IPS DF 4.7 (cell line): ENCODE measurements around the gene PTPRG.

Experiments used
- DNase-seq: peaks from one replicate; pipeline ENCODE4 v3.0.0-alpha.2; 2013; ENCODE audit warnings: low spot score; ENCODE audit errors: extremely low read depth

Gene PTPRG

DNA sequence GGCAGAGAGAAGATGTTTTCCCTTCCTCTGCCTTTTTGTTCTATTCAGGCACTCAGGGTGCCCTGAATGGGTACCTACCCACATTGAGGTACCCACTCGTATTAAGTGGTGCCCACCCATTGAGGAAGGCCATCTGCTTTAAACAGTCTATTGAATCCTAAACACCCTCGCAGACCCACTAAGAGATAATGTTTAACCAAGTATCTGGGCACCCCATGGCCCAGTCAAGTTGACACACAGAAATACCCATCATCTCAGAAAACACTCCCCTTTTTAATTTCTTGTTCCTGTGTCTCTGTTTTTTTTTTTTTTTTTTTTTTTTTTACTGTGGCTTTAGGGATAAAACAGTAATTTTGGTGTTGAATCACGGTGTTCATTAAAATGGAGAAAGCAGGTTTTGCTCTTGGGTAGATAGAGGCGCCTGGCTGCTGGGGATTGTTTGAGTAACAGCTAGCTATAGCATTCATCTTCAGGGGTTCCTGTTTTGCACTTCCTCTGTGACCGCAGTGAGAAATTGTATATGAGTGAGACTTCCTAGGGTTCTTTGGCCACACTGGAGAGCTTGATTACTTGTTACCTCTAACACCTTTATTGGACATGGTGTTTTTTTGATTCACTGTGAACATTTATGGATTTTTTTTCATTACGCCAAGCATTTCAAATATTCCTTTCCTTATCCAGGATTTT is 259.1 kb downstream of the PTPRG start:
- DNase-seq = no peak

DNA sequence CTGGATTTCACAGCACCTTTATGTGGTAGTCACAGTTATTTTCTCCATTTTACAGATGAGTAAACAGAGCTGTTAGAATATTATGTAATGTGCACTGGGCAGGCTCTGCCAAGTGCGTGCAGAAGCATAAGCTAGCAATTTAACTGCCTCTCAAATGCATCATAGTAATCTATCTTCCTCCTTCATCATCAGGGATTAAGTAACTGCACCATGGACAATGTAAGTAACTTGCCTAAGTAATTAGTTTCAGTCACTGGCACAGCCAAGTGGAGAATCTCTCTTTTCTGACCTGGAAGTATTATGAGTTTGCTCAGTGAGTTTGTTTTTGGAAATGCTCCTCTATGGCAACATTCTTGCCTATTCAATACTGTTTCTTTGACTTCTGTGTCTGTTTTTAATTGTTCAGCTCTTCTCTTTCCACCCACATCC is 260.5 kb downstream of the PTPRG start:
- DNase-seq = no peak

DNA sequence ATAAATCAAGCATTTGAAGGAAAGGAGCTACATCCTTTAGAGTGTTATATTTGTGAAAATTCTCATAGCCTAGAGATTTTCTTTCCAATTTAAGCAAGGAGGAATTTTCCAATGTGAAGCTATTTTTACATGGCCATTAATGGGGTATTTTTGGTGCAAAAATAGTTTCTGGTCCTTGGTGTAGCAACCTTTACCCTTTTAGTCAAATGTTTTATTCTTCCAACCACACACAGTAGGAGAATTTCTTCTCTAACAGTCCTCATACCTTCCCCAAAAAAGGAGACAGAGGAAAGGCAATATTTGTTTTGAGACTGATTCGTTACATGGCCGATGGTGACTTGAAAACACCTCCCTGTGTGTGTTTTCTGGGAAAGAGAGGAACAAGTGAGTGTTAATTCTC is 261.2 kb downstream of the PTPRG start:
- DNase-seq = no peak

DNA sequence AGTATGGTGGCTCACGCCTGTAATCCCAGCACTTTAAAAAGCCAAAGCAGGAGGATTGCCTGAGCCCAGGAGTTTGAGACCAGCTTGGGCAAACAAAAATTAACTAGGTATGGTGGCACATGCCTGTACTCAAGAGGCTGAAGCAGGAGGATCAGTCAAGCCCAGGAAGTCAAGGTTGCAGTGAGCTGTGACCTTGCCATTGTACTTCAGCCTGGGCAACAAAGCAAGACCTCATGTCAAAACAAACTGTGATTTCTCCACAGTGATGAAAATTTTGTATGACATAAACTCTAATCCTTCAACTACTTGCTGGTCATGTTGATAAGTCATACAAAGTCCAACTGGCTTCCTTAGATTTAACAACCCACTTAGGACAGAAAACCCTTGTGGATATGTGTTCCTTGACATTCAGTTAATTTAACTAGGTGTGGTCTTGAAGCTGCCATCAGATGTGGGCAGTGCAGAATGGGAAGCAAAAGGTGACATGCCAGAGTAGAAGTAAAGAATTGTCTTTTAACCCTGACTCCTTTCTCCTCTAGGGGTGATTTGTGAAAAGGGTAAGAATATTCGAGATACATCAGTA is 263.3 kb downstream of the PTPRG start:
- no peak for DNase-seq

GRCh38 chr3:61826161-61826560 is 264.8 kb downstream of the PTPRG start:
- DNase-seq = no peak

- DNase-seq = no peak
Observed at GRCh38 chr3:61828184-61828874, 267.0 kb downstream of the PTPRG start.

GRCh38 chr3:61828880-61829721 is 267.7 kb downstream of the PTPRG start:
- no peak for DNase-seq

DNA sequence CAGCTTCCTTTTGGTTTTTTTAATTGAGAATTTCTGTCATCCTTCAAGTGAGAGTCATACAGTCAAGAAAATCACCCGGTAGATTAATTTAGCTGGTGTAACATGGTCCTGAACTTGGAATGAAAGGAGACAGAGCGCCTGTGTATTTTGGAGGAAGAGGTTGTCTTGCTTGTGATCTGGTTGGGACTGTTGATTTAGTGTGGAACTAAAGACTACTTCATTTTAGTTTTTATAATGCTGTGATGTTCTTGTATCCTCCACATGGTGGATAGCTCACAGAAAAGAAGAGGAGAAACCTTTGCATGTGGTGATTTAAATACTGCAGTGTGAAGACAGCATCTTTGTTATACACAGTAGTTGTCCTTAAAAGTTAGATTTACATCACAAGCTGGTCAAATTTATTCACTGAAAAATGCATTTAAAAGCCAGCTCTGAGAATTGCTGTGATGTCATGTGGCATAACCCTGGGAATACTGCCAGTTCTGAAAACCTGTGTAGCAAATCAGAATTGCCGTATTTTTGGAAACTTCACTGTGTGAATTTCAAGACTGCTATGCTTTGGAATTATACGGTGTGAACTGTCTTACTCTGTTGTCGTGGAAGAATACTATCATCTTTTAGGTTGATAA is 268.5 kb downstream of the PTPRG start:
- DNase-seq = no peak

GRCh38 chr3:61831973-61832372 is 270.6 kb downstream of the PTPRG start:
- DNase-seq = no peak

GRCh38 chr3:61832375-61833229 is 271.2 kb downstream of the PTPRG start:
- DNase-seq = no peak

DNA sequence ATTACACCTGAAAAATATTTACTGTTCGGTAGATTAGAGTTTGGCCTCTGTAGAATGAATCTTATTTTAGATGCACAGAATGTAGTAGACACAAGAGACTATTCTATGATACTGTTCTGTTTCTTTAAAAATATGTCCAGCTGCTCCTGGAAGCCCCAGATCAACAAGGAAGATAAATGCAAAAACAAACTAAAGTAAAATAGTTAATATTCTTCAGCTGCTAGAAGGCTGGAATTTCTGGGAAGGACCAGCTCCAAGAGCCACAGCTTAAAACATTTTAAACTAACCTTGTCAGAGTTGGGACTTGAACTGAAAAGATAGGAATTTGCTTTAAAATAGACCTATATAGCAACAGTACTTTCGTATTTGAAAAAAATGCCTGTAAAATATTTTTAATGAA is 277.9 kb downstream of the PTPRG start:
- no peak for DNase-seq

DNA sequence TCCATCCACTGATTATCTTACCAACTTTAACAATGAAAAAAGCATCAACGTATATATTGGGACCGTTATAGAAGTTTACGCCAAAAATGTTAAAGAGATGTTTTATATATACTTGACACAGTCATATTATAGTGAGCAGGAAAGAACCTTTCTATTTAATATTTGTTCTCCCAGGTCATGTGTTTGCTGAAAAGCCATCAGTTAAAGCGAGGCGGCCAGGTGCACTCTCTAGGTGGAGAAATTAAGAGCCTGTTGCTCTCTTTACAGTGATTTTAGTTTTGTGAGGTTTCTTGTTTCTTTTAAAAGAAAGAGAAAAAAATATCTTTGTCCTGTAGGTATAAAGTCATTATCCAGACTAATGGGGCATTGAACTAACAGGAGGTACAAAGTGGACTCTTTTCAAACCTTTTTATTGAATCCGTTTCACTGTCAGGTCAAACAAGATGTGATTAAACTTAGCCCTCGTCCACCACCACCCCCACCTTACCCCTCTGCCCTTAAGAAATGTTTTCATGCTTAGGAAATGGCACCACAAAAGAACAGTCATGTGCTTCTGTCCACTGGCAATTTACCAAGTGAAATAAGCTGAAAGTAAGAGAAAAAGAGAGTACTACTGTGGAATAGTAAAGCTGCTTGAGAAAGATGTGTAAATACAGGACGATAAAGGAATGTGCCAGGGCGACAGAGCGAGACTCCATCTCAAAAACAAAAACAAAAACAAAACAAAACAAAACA is 279.9 kb downstream of the PTPRG start:
- DNase-seq = no peak

GRCh38 chr3:61841988-61842387 is 280.6 kb downstream of the PTPRG start:
- DNase-seq = no peak

- no peak for DNase-seq
Observed at GRCh38 chr3:61844346-61844745, 283.0 kb downstream of the PTPRG start.

DNA sequence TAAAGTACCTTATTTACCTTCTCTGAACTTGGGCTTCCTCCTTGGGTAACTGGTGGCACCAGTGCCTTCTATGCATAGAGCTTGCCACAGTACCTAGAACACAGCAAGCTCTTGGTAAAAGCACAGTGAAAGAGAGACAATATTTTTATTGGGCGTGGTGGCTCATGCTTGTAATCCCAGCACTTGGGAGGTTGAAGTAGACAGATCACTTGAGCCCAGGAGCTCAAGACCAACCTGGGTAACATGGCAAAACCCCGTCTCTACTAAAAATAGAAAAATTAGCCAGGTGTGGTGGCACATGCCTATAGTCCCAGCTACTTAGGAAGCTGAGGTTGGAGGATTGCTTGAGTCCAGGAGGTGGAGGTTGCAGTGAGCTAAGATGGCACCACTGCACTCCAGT is 285.1 kb downstream of the PTPRG start:
- no peak for DNase-seq

DNA sequence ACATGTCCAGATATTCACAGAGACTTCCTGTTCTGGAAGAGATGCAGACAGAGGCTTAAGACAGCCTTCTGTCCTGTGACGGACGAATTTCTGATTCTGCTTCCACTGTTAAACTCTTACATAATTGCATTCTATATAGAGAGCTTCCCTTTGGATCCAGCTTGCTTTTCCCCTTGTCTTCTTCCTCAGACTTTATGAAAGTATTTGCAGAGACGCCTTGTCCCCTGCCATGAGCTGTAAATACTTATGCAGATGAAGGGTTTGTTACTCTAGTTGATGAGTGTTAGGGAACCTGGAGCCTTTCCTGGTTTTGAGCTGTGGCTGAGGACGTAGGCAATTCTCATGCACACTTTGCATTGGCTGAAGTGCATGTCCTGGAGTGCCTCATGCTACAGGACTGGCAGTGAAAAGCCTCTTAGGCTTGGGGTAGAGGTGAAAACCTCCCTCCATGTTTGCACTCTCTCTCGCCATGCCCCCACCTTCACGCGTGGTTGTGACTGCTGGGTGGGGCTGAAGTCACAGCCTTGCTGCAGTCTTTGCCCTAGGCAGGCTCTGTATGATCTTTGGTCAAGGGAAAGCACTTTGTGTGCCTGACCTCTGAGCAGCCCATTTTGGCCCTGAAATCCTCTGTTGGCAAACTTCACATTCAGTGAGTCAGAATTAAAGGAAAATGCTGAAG is 286.6 kb downstream of the PTPRG start:
- no peak for DNase-seq

- DNase-seq = no peak
Observed at GRCh38 chr3:61848885-61849284, 287.5 kb downstream of the PTPRG start.

DNA sequence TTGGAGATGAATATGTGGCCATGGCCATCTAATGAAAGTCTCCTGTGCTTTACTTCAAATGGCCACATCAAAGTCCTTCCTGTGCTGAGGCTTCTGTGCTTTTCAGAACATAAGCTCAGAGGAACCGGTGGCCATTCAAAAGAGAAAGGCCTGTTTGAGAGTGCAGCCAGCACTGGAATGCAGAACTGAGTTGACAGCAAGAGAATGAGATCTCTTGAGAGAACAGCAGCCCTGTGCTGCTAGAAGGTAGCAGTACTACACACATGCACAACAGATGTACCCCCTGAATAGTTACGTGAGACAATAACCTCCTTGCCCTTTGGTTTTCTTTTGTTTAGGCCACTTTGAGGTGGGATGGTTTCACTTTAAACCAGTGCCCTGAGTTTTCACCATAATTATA is 292.5 kb downstream of the PTPRG start:
- DNase-seq = no peak

- no peak for DNase-seq
Observed at GRCh38 chr3:61855211-61855610, 293.8 kb downstream of the PTPRG start.
